Memory B cell (primary cell): ENCODE data around the gene SYTL4.

Experiments used
- ATAC-seq: fragments of 150-1000 bp; cut with Tn5 transposase; 2 replicates; pipeline ENCODE4 v1.10.0; 2021; ENCODE audit warnings: low read depth, mild to moderate bottlenecking, moderate library complexity
- DNase-seq, 2 donors: peaks; one replicate each; pipeline ENCODE4 v3.0.0; 2022; ENCODE audit warnings: low spot score in 2 of 2
- H3K27ac Mint-ChIP-seq: one replicate; pipeline ENCODE4 v1.8.0; 2022; ENCODE audit warnings: mild to moderate bottlenecking, moderate library complexity, mixed read lengths
- H3K27me3 Mint-ChIP-seq: one replicate; pipeline ENCODE4 v1.8.0; 2022; ENCODE audit warnings: mixed read lengths
- H3K36me3 Mint-ChIP-seq: one replicate; pipeline ENCODE4 v1.8.0; 2022; ENCODE audit warnings: mild to moderate bottlenecking, mixed read lengths
- H3K4me1 Mint-ChIP-seq: one replicate; pipeline ENCODE4 v1.8.0; 2022; ENCODE audit warnings: mixed read lengths
- H3K4me3 Mint-ChIP-seq: one replicate; pipeline ENCODE4 v1.8.0; 2022; ENCODE audit warnings: mild to moderate bottlenecking, moderate library complexity, mixed read lengths
- H3K9me3 Mint-ChIP-seq: one replicate; pipeline ENCODE4 v1.8.0; 2022; ENCODE audit warnings: mixed read lengths

Gene SYTL4

GRCh38 chrX:100717363-100717762 is 14.6 kb downstream of the SYTL4 start:
- Mint-ChIP-seq H3K27me3 (no peaks in the 10 kb centered on the region), H3K36me3 (no peaks in the 10 kb centered on the region), H3K27ac (no peak overlapping the region), H3K4me1 (no peaks in the 10 kb centered on the region), H3K4me3 (no peak overlapping the region), H3K9me3 (no peaks in the 10 kb centered on the region)
- DNase-seq, result no peak
- no peak for ATAC-seq

DNA sequence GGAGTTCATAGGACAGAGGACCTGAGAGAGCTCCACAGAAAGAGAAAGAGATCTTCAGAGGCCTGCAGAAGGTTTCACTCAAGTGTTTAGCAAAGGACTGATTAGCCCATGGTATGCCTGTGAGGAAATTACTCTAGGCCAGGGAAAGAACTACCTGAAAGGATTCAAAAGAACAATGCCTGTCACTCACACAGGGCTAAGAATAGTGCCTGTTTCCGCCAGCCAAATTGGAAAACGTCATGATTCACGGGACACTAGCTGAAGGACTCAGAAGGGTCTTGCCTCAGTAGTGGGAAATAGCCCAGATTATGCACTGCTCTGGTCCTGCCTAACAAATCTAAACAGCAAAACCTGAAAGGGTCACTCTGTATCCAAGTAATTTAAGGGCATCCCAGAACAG is 21.1 kb downstream of the SYTL4 start:
- peaks cover 7% of the 10 kb centered on the region for H3K27me3 Mint-ChIP-seq
- no peaks in the 10 kb centered on the region for H3K4me1 Mint-ChIP-seq
- no peak overlapping the region for H3K27ac Mint-ChIP-seq
- ATAC-seq (no peak), DNase-seq (no peak)
- H3K4me3 Mint-ChIP-seq, result no peak overlapping the region
- H3K36me3 Mint-ChIP-seq, result no peaks in the 10 kb centered on the region
- no peaks in the 10 kb centered on the region for H3K9me3 Mint-ChIP-seq

DNA sequence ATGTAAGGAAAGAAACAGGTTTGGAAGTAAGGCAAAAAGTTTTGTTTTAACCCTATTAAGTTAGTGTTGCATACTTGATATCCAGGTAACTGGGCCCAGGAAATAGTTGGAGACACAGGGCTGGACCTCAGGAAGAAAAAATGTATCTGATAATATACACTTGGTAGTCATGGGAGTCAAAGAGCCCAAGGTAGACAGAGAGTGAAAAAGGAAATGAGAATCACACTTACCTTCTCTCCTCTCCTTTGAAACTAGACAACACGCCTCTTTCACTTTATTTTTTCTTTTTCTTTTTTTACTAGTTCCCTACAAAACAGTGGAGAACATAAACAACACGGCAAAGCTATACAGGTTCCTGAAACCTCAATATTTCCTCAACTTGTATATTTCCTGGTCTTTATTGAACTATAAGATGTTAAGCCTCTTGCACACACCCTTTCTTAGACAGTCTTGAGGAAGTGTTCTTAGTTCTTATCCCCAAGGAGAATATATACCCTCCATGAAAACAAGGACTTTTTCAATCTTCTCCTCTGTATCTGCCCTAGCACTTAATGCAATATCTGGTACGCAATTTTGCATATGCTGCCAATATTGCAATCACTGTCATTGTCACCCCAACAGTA is 27.2 kb downstream of the SYTL4 start:
- peaks cover 4% of the 10 kb centered on the region for H3K4me1 Mint-ChIP-seq
- H3K36me3 Mint-ChIP-seq, result no peaks in the 10 kb centered on the region
- H3K27ac Mint-ChIP-seq, result peak overlapping the region; percentile 23
- DNase-seq, result no peak
- peaks cover 8% of the 10 kb centered on the region for H3K27me3 Mint-ChIP-seq
- H3K4me3 Mint-ChIP-seq, result no peak overlapping the region
- no peaks in the 10 kb centered on the region for H3K9me3 Mint-ChIP-seq
- ATAC-seq, result no peak

DNA sequence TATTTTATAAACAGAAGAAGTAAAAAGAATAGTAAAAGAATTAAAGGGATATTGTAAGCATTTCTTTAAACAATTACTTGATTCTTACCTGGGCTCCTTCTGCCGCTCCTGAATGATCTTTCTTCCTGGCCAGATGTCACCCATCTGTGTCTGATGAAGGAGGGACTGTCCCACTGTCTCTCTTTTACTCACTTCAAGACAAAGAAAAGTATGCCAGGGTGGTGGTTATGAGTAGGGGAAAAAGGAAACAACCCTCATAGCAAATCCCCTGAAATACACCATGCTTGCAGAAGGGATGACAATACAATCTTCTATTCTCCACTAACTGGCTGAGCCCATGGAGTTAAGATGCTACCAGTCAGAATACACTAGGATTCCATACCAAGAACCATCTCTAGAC is 31.1 kb downstream of the SYTL4 start:
- DNase-seq (no peak), ATAC-seq (no peak)
- Mint-ChIP-seq H3K4me1 (peaks cover 4% of the 10 kb centered on the region), H3K9me3 (no peaks in the 10 kb centered on the region), H3K27me3 (peaks cover 1% of the 10 kb centered on the region), H3K4me3 (no peak overlapping the region), H3K36me3 (no peaks in the 10 kb centered on the region), H3K27ac (no peak overlapping the region)

- H3K36me3 Mint-ChIP-seq, result no peaks in the 10 kb centered on the region
- H3K4me1 Mint-ChIP-seq, result peaks cover 2% of the 10 kb centered on the region
- H3K4me3 Mint-ChIP-seq, result peak overlapping the region; percentile 27
- H3K27me3 Mint-ChIP-seq, result peaks cover 2% of the 10 kb centered on the region
- no peak overlapping the region for H3K27ac Mint-ChIP-seq
- H3K9me3 Mint-ChIP-seq, result no peaks in the 10 kb centered on the region
- no peak for DNase-seq
- no peak for ATAC-seq
Measured at GRCh38 chrX:100698551-100698950, 33.4 kb downstream of the SYTL4 start.

DNA sequence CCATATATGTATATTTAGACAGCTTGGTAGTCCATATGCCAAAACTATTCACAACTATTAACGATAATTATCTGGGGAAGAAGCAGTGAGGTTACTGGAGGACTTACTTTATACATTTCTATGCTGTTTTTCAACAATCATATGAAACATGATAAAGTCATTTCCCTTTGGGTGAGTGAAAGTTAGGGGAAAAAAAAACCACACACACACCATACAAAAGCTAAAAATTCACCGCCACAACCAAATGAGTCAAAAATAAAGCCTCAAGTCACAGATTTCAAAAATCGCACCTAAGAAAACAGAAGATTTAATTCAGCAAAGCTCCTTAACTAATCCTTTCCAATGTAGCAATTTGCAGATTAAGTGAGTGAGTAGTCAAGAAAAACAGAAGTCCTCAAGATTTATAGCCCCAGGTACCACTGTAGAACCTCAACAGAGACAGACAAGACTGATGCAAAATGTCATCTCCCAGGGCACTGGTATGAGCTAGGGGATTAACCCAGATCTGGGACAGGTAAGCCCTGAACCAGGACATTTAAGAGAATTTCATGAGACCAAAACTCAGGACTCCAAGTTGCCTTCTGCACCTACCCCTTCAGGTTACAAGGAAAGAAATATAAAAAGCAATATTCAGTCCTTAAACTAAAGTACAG is 35.1 kb downstream of the SYTL4 start:
- ATAC-seq, result no peak
- Mint-ChIP-seq H3K27ac (no peak overlapping the region), H3K4me3 (no peak overlapping the region), H3K9me3 (no peaks in the 10 kb centered on the region), H3K4me1 (peaks cover 2% of the 10 kb centered on the region), H3K36me3 (no peaks in the 10 kb centered on the region), H3K27me3 (peaks cover 3% of the 10 kb centered on the region)
- no peak for DNase-seq

- Mint-ChIP-seq H3K27me3 (peaks cover 4% of the 10 kb centered on the region), H3K9me3 (no peaks in the 10 kb centered on the region), H3K4me3 (no peak overlapping the region), H3K4me1 (peaks cover 2% of the 10 kb centered on the region), H3K36me3 (no peaks in the 10 kb centered on the region), H3K27ac (no peak overlapping the region)
- DNase-seq (no peak), ATAC-seq (no peak)
Measured at GRCh38 chrX:100695991-100696390, 35.9 kb downstream of the SYTL4 start.

DNA sequence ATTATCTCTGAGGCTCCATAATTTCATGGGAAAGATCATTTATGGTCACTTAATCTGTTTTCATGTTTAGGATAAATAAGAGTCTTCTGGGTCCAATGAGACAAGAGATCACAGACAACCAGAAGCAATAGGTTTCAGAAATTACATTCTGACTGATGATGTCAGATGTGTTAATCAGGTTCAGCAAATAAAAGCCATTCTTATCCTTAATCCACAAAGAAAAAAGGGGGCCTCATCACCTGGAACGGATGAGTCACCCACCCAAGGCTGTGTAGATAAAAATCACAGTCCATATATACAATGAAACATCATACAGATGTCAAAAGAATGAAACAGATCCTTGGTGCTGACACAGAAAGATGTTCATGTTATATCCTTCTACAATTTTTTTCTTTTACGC is 36.6 kb downstream of the SYTL4 start:
- H3K4me1 Mint-ChIP-seq, result peaks cover 2% of the 10 kb centered on the region
- peaks cover 4% of the 10 kb centered on the region for H3K27me3 Mint-ChIP-seq
- ATAC-seq (no peak), DNase-seq (no peak)
- H3K36me3 Mint-ChIP-seq, result no peaks in the 10 kb centered on the region
- no peak overlapping the region for H3K27ac Mint-ChIP-seq
- no peaks in the 10 kb centered on the region for H3K9me3 Mint-ChIP-seq
- no peak overlapping the region for H3K4me3 Mint-ChIP-seq

DNA sequence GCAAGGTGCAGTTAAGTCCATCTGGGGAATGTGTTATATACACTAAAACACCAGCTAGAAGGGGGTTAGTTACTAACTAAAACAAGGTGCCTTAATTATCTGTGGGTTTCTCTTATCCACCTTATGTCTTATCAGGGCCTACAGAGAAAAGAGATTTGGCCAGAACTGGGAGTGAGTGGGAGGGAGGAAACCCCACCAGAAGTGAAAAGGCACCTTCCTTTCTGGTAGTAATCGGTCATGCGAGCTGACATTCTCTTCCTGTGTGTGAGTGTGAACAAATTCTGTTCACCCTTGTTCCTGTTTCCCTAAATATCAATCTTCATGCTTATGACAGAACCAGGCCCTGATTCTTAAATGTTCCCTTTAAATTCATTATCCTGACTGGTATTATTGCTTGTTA is 44.4 kb downstream of the SYTL4 start:
- Mint-ChIP-seq H3K9me3 (no peaks in the 10 kb centered on the region), H3K27ac (peak overlapping the region; percentile 83), H3K4me1 (peaks cover 22% of the 10 kb centered on the region), H3K27me3 (peaks cover 2% of the 10 kb centered on the region), H3K4me3 (peak overlapping the region; percentile 56), H3K36me3 (no peaks in the 10 kb centered on the region)
- DNase-seq (no peak), ATAC-seq (peak; percentile 74)

GRCh38 chrX:100687128-100687527 is 44.8 kb downstream of the SYTL4 start:
- DNase-seq, result no peak
- peaks cover 22% of the 10 kb centered on the region for H3K4me1 Mint-ChIP-seq
- H3K4me3 Mint-ChIP-seq, result peak overlapping the region; percentile 56

DNA sequence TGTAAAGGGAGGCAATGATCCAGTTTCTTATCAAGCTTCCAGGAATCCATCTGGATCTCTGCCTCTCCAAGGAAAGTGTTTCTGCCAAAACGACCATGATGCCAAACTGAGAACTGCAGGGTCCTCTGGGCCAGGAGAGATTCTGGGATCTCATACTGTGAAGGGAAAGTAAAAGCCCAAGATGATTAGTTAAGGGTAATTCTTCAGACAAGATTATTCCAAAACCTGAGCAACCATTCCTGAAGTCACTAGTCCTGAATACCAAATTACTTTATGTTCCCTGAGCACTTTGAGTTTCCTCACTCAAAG is 46.0 kb downstream of the SYTL4 start:
- no peak for DNase-seq
- H3K9me3 Mint-ChIP-seq, result no peaks in the 10 kb centered on the region
- no peak for ATAC-seq
- no peak overlapping the region for H3K4me3 Mint-ChIP-seq
- no peaks in the 10 kb centered on the region for H3K27me3 Mint-ChIP-seq
- no peak overlapping the region for H3K27ac Mint-ChIP-seq
- H3K4me1 Mint-ChIP-seq, result peaks cover 22% of the 10 kb centered on the region
- H3K36me3 Mint-ChIP-seq, result no peaks in the 10 kb centered on the region

More at GRCh38 chrX:100687128-100687527, 44.8 kb downstream of the SYTL4 start:
- H3K27me3 Mint-ChIP-seq, result peaks cover 2% of the 10 kb centered on the region
- no peaks in the 10 kb centered on the region for H3K9me3 Mint-ChIP-seq
- ATAC-seq, result peak; percentile 38
- H3K27ac Mint-ChIP-seq, result peak overlapping the region; percentile 83
- H3K36me3 Mint-ChIP-seq, result no peaks in the 10 kb centered on the region

DNA sequence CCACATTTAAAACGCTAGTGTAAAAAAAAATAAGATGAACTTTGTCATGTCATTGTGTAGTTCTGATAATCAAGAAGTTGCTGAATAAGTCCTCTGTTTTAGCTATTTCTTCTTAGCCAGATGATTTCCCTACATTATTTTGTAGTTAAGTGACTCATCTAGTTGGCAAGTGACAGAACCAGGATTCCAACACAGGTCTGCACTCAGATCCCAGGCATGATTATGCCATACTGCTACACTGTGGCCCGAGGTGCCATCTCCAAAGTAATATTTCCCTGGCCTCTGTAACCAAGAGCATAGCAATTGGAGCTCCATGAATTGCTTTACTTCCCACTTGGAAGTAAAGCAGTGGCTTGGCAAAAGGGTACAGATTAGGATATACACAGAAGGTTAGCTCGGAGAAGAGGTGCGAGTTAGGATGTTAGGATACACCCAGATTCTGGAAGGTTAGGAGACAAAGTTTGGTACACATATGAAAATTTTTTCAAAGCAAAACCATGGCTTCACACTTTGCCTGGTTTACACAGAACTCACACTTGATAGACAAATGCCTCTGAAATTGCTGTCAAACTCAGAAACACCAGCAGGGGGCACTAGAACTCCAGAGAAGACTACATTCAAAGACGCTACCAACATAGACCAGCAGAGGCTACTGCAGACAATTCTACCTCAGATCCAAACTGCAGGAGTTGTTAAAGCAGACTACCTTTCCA is 46.5 kb downstream of the SYTL4 start:
- H3K4me1 Mint-ChIP-seq, result peaks cover 22% of the 10 kb centered on the region
- H3K27ac Mint-ChIP-seq, result no peak overlapping the region
- no peaks in the 10 kb centered on the region for H3K36me3 Mint-ChIP-seq
- ATAC-seq, result peak; percentile 75
- no peak overlapping the region for H3K4me3 Mint-ChIP-seq
- H3K27me3 Mint-ChIP-seq, result no peaks in the 10 kb centered on the region
- no peaks in the 10 kb centered on the region for H3K9me3 Mint-ChIP-seq
- DNase-seq, result peak; percentile 67 to 70

GRCh38 chrX:100682939-100683338 is 49.0 kb downstream of the SYTL4 start:
- Mint-ChIP-seq H3K9me3 (no peaks in the 10 kb centered on the region), H3K4me3 (no peak overlapping the region)

DNA sequence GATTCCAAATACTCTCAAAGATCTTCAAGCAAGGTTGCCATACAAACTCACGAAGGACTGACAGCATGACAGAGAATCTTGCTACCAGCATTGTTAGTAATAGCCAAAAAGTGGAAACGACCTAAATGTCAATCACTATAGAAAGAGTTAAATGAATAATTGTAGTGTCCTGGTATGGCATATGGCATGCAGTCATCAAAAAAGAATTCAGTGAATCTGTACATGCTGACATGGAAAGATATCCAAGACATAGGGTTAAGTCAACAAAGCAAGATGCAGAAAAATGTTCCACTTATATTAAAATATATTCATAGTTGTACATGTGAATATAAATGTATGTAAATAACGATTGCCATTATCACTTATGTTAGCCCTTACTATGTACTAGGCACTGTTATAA is 50.3 kb downstream of the SYTL4 start:
- ATAC-seq (no peak), DNase-seq (no peak)
- no peaks in the 10 kb centered on the region for H3K9me3 Mint-ChIP-seq
- no peaks in the 10 kb centered on the region for H3K36me3 Mint-ChIP-seq
- no peaks in the 10 kb centered on the region for H3K27me3 Mint-ChIP-seq
- no peak overlapping the region for H3K27ac Mint-ChIP-seq
- H3K4me3 Mint-ChIP-seq, result no peak overlapping the region
- H3K4me1 Mint-ChIP-seq, result peaks cover 6% of the 10 kb centered on the region

More at GRCh38 chrX:100682939-100683338, 49.0 kb downstream of the SYTL4 start:
- no peak overlapping the region for H3K27ac Mint-ChIP-seq
- no peaks in the 10 kb centered on the region for H3K27me3 Mint-ChIP-seq
- ATAC-seq, result no peak
- peaks cover 19% of the 10 kb centered on the region for H3K4me1 Mint-ChIP-seq
- H3K36me3 Mint-ChIP-seq, result no peaks in the 10 kb centered on the region
- DNase-seq, result no peak
